ENCODE results near the gene OR2L2.

DNA sequence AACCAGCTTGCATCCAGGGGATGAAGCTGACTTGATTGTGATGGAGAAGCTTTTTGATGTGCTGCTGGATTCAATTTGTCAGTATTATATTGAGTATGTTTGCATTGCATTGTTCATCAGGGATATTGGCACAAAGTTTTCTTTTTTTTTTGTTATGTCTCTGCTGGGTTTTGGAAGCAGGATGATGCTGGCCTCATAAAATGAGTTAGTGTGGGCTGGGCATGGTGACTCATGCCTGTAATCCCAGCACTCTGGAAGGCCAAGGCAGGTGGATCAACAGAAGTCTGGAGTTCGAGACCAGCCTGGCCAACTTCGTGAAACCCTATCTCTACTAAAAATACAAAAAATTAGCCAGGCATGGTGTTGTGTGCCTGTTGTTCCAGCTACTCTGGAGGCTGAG lies 25.4 kb downstream of the OR2L2 start:
- no peak for TF ChIP-seq POLR2AphosphoS5 (IDR thresholded peaks at IDR 0.05; ENCODE audit: borderline replicate concordance, low read depth, low read length)
- TF ChIP-seq EZH2 (IDR thresholded peaks at IDR 0.05) = no peak
- TF ChIP-seq FOXP2 (optimal IDR thresholded peaks at IDR 0.05; ENCODE audit: control extremely low read depth, extremely low read length, insufficient read depth) = no peak

Measured in SK-N-MC (cell line).